Right cardiac atrium (tissue), 5 donors: ENCODE results near the gene DCXR. TPM values are rescaled to one million over a fixed set of nuclear protein-coding genes. Genes with fewer than 3 reads are reported as not detected.

ENCODE experiments used
- ATAC-seq, 2 donors: fragments of 200-7000 bp; cut with Tn5 transposase; one replicate each; pipeline versions ENCODE4 v1.8.0 to v1.9.1; 2020; ENCODE audit warnings: moderate library complexity in 2 of 2, mild to moderate bottlenecking in 1 of 2
- DNase-seq, 3 donors: peaks; one replicate each; pipeline ENCODE4 v3.0.0-alpha.2; 2020
- H3K27ac ChIP-seq: one replicate; pipeline ENCODE4 v1.5.1; 2013; ENCODE audit warnings: mild to moderate bottlenecking, low read length, control low read depth, moderate library complexity
- H3K27me3 ChIP-seq: one replicate; pipeline ENCODE4 v1.6.1; 2013; ENCODE audit not compliant: control insufficient read depth, insufficient read depth
- H3K4me1 ChIP-seq: one replicate; pipeline ENCODE4 v1.6.1; 2013; ENCODE audit warnings: low read length; ENCODE audit not compliant: control insufficient read depth, insufficient read depth
- H3K4me3 ChIP-seq: one replicate; pipeline ENCODE4 v1.5.1; 2013; ENCODE audit warnings: low read length, control low read depth
- H3K9me3 ChIP-seq: one replicate; pipeline ENCODE4 v1.6.1; 2013; ENCODE audit warnings: low read length; ENCODE audit not compliant: control insufficient read depth
- WGBS: extraction: QIAGEN DNeasy Blood & Tissue Kit; methylation state at CpG from one replicate; pipeline ENCODE4 v1.1.7; 2013; 5-methylcytosine and 5-hydroxymethylcytosine counted together
- intact Hi-C, 4 donors: fragments of 100-400 bp; cut with DNase I; formaldehyde crosslinking; loops; one replicate each; pipeline versions ENCODE4 v1.11.0 to v1.14.0; 2022 to 2023
- polyA plus RNA-seq: library from polyadenylated mRNA; stranded (reverse); fragments of 200-250 nt; gene quantifications from one replicate; pipeline ENCODE4 v1.2.3, GENCODE V29; 2013
- total RNA-seq, 4 donors: library from RNA; stranded (reverse); fragmentation: NEBNext Ultra II Directional; extraction: Animal tissue kit (Norgen Biotek cat#: 25700); gene quantifications; one replicate each; pipeline ENCODE4 v1.2.1, GENCODE V29; 2021
- donor health status: healthy with polysubstance abuse.
- donor health status: DM: no; HTN: yes; CAD: no.
- donor health status: DM: no; HTN: no; CAD: no.
- donor health status: DM: no; HTN: yes; CAD: no; lungs with severe emphysema.
- donor health status: DM: yes; HTN: yes; CAD: no.

The DCXR gene
- total and polyA plus RNA-seq, 5 donors, result 127 to 196 (median 174) TPM

GRCh38 chr17:82060614-82061013 is 23.1 kb upstream of the DCXR start:
- ATAC-seq (no peak), DNase-seq (peak; percentile 10 to 57 (median 38))
- Histone ChIP-seq H3K4me3 (no peak overlapping the region), H3K9me3 (no peaks in the 10 kb centered on the region), H3K27me3 (no peaks in the 10 kb centered on the region), H3K27ac (no peak overlapping the region), H3K4me1 (peaks cover 6% of the 10 kb centered on the region)
- intact Hi-C loops, result no loop called here
- 86% methylated on average over 14 of the region's 14 CpGs for WGBS

- 79% methylated on average over 16 of the region's 16 CpGs for WGBS
- peak; percentile 5 to 53 (median 41) for DNase-seq
- peaks cover 6% of the 10 kb centered on the region for H3K4me1 ChIP-seq
- no peaks in the 10 kb centered on the region for H3K27me3 ChIP-seq
- no peak for ATAC-seq
- intact Hi-C loops, result no loop called here
- no peak overlapping the region for H3K27ac ChIP-seq
- no peak overlapping the region for H3K4me3 ChIP-seq
- H3K9me3 ChIP-seq, result no peaks in the 10 kb centered on the region
Measured at GRCh38 chr17:82060001-82060380, 22.5 kb upstream of the DCXR start.

GRCh38 chr17:82059272-82060000 is 21.9 kb upstream of the DCXR start:
- DNase-seq, result peak in 2 of 3 donors; percentile 50 to 55
- no peaks in the 10 kb centered on the region for H3K9me3 ChIP-seq
- H3K4me1 ChIP-seq, result peaks cover under 1% of the 10 kb centered on the region
- no peaks in the 10 kb centered on the region for H3K27me3 ChIP-seq
- ATAC-seq, result no peak
- no peak overlapping the region for H3K4me3 ChIP-seq
- intact Hi-C loops, result no loop called here
- H3K27ac ChIP-seq, result no peak overlapping the region
- 67% methylated on average over 19 of the region's 19 CpGs for WGBS

GRCh38 chr17:82058855-82059249 is 21.4 kb upstream of the DCXR start:
- Histone ChIP-seq H3K27ac (no peak overlapping the region), H3K4me3 (no peak overlapping the region), H3K27me3 (no peaks in the 10 kb centered on the region), H3K4me1 (no peaks in the 10 kb centered on the region), H3K9me3 (no peaks in the 10 kb centered on the region)
- WGBS, result 71% methylated on average over 10 of the region's 10 CpGs
- ATAC-seq (no peak), DNase-seq (peak in 1 of 3 donors; percentile 42)
- intact Hi-C loops, result no loop called here

- DNase-seq (peak in 1 of 3 donors; percentile 51), ATAC-seq (no peak)
- intact Hi-C loops, result no loop called here
- no peaks in the 10 kb centered on the region for H3K27me3 ChIP-seq
- no peak overlapping the region for H3K27ac ChIP-seq
- H3K9me3 ChIP-seq, result no peaks in the 10 kb centered on the region
- WGBS, result 77% methylated on average over 17 of the region's 17 CpGs
- H3K4me3 ChIP-seq, result no peak overlapping the region
- no peaks in the 10 kb centered on the region for H3K4me1 ChIP-seq
Measured at GRCh38 chr17:82058230-82058854, 20.8 kb upstream of the DCXR start.

- WGBS, result 82% methylated on average over 29 of the region's 29 CpGs
- H3K27ac ChIP-seq, result no peak overlapping the region
- no peaks in the 10 kb centered on the region for H3K9me3 ChIP-seq
- H3K4me3 ChIP-seq, result no peak overlapping the region
- no peak for ATAC-seq
- DNase-seq, result peak in 1 of 3 donors; percentile 54
- H3K4me1 ChIP-seq, result peaks cover 7% of the 10 kb centered on the region
- intact Hi-C loops, result no loop called here
- H3K27me3 ChIP-seq, result no peaks in the 10 kb centered on the region
Measured at GRCh38 chr17:82056729-82057621, 19.5 kb upstream of the DCXR start.

- Histone ChIP-seq H3K4me3 (no peak overlapping the region), H3K27me3 (no peaks in the 10 kb centered on the region), H3K9me3 (no peaks in the 10 kb centered on the region), H3K27ac (no peak overlapping the region), H3K4me1 (peaks cover 7% of the 10 kb centered on the region)
- WGBS, result 89% methylated on average over 28 of the region's 28 CpGs
- intact Hi-C loops, result no loop called here
- DNase-seq (peak in 1 of 3 donors; percentile 44), ATAC-seq (no peak)
Measured at GRCh38 chr17:82055965-82056728, 18.6 kb upstream of the DCXR start.

- Histone ChIP-seq H3K27ac (no peak overlapping the region), H3K9me3 (no peaks in the 10 kb centered on the region), H3K4me3 (no peak overlapping the region), H3K27me3 (no peaks in the 10 kb centered on the region), H3K4me1 (peaks cover 7% of the 10 kb centered on the region)
- DNase-seq (peak in 1 of 3 donors; percentile 58), ATAC-seq (no peak)
- intact Hi-C loops, result no loop called here
- WGBS, result 81% methylated on average over 26 of the region's 26 CpGs
Measured at GRCh38 chr17:82055023-82055964, 17.8 kb upstream of the DCXR start.

GRCh38 chr17:82054351-82055022 is 17.0 kb upstream of the DCXR start:
- WGBS, result 89% methylated on average over 38 of the region's 38 CpGs
- Histone ChIP-seq H3K4me1 (peaks cover 7% of the 10 kb centered on the region), H3K27me3 (no peaks in the 10 kb centered on the region), H3K4me3 (no peak overlapping the region), H3K27ac (no peak overlapping the region), H3K9me3 (no peaks in the 10 kb centered on the region)
- intact Hi-C loops, result no loop called here
- ATAC-seq, result no peak
- peak in 1 of 3 donors; percentile 59 for DNase-seq
